GM19193 (cell line): ENCODE results near the gene KLHDC7A.

Experiments used
- POLR2A ChIP-seq: IDR thresholded peaks from 4 replicates; pipeline ENCODE4 v1.6.1; 2011; ENCODE audit not compliant: insufficient read depth, insufficient read length; ENCODE audit errors: extremely low read depth

Gene KLHDC7A

DNA sequence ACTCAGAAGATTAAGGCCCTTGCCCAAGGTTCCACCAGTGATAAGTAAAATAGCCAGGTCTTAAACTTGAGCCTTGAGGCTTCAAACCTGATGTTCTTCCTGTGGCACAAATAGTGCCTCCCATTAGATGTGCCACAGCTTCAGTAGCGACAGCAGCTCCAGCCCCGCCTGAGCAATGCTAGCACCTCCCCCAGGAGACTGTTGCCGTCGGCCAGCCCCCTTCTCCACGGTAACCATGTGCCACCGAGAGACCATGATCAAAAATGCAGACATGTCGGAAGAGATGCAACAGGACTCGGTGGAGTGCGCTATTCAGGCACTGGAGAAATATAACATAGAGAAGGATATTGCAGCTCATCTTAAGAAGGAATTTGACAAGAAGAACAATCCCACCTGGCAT is 32.2 kb downstream of the KLHDC7A start:
- TF ChIP-seq POLR2A, result no peak

DNA sequence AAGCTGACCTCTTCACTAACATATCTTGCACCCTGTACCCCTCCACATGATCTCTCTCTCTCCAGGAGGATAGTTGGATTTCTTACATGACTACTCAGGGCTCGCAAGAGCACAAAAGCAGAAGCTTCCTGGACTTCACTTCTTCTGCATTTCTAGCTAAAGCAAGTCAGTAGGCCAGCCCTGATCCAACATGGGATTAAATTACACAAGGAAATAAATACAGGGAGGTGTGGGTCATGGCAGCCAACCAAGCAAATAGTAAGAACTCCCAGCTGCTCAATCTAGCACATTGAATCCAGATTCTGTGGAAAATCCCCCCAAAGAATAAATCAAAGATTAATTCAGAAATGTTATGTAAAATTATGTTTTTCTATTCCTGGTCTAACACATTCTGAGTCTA is 33.3 kb downstream of the KLHDC7A start:
- TF ChIP-seq POLR2A, result no peak

DNA sequence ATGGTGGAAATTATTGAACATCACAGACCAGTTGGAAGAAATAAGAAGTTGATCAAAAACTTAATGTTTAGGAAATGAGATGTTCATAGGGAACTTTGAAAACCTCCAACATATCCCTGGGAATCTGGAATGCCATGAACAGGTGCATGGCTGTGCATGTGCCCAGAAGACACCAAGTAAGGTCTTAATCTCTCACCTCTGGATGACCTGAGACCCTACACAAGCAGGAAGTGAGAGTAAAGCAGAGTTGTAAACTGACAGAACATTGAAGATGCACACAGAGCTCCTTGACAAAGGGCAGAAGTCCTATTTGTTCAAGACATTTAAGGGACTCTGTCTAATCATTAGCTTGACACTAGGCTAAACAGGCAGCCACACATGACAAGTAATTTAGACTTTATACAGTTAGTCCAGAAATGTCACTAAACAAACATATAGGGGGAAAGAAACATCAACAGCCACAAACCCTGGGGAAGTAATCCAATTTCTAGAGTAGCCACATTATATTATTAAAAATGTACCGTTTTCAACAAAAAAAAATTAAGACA is 34.5 kb downstream of the KLHDC7A start:
- TF ChIP-seq POLR2A, result no peak

DNA sequence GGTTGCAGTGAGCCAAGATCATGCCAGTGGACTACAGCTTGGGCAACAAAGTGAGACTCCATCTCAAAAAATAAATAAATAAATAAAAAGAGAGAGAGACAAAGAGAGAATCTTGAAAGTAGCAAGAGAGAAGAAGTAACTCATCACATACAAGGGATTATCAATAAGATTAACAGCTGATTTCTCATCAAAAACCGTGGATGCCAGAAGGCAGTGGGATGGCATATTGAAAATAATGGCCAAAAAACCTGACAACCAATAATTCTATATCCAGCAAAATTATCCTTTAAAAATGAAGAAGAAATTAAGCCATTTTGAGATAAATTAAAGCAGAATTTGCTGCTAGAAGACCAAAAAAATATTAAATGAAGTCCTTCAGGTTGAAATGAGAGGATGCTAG is 35.7 kb downstream of the KLHDC7A start:
- TF ChIP-seq POLR2A, result no peak

DNA sequence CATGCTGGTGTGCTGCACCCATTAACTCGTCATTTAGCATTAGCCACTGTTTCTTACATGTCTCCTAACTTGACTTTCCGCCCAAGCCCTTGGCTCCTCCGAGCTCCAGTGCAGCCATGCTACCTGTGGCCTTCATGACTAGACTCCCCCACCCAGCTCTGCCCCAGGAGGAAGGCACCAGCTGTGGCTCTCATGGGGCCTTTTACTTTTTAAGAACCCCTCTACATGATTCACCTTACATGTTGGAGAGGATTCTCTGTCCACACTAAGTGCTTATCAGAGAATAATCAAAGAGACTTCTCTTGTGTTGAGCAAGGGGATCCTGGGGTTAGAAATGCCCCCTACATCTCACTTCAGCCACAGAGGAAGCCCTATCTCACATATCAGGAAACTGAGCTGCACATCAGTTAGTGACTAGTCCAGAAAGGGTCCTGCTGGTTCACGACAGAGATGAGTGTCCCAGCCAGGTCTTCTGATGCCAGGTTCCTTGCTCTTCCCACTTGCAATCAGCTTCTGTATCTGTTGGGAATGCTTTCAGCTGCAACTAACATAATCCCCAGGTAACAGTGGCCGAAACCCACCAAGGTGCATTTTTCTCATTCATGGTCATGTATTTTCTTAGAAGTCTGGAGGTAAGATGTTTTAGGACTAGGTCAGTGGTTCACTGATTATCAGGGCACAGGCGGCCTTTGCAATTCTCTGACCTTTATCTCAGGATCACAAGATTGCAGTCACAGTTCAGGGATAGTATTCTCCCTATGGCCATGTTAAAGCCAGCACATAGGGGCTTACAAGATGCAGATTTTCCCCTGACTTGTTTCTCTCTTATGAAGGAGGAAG is 45.9 kb downstream of the KLHDC7A start:
- no peak for TF ChIP-seq POLR2A

DNA sequence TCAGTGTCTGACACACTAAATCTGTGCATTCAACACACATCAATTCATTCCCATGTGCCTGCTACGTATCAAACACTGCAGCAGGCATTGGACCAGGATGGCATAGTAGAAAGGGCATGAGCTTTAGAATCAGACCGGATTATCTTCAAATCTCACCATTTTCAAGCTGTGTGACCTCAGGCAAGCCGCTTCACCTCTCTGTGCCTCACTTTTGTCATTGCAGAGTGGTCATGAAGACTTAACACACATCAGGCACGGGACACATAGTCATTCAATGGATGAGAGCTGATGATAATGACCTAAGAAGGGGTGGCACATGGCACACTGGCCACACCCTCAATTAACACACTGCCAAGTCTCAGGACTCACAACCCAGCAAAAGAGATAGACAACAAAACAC is 46.8 kb downstream of the KLHDC7A start:
- TF ChIP-seq POLR2A, result no peak

DNA sequence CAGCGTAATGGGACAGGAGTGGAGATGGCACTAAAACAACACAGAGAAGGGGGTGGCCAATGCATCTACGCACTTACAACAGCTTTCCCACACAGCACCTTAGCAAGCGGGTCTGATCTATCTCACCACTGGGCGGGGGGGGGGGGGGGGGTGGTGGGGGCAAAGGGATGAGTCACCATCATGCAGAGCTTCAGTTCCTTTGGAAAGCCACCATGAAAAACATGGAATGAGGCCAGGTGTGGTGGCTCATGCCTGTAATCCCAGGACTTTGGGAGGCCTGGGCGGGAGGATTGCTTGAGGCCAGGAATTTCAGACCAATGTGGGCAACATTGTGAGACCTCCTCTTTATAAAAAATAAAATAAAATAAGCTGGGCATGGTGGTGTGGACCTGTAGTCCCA is 47.2 kb downstream of the KLHDC7A start:
- no peak for TF ChIP-seq POLR2A

DNA sequence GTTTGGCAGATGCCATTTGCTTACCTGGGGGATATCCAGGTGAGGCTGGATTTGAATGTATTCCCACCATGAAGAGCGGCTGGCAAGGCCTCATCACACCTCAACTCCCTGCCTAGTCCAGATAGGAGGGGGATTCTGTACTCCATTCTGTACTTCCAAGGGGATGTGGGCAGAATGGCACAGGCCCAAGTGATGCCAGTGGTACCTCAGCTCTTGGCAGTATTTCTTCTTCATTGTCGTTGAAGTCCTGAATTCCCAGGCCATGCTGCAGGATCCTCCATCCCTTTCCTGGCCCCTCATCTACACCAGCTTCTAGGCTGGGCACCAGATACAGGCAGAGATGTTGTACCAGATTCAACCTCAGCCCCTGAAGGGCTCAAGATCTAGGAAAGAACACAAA is 47.9 kb downstream of the KLHDC7A start:
- no peak for TF ChIP-seq POLR2A

DNA sequence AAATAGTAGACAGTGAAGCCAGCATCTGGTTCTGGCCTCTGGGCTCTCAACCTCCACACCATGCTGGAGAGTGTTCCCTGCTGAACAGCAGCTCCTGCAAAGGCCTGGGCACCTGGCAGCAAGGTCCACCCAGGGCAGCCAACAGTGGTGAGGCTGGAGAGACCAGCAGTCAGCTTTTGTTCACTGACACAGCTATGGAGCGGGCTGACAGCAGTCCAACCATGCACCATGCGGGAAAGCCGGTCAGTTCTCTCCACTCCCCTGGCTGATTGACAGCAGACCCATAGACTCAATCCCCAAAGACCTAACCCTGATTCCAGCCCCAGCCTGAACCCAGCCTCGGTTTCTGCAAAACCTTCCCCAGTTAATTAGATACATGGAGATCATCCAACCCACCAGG is 49.0 kb downstream of the KLHDC7A start:
- no peak for TF ChIP-seq POLR2A

DNA sequence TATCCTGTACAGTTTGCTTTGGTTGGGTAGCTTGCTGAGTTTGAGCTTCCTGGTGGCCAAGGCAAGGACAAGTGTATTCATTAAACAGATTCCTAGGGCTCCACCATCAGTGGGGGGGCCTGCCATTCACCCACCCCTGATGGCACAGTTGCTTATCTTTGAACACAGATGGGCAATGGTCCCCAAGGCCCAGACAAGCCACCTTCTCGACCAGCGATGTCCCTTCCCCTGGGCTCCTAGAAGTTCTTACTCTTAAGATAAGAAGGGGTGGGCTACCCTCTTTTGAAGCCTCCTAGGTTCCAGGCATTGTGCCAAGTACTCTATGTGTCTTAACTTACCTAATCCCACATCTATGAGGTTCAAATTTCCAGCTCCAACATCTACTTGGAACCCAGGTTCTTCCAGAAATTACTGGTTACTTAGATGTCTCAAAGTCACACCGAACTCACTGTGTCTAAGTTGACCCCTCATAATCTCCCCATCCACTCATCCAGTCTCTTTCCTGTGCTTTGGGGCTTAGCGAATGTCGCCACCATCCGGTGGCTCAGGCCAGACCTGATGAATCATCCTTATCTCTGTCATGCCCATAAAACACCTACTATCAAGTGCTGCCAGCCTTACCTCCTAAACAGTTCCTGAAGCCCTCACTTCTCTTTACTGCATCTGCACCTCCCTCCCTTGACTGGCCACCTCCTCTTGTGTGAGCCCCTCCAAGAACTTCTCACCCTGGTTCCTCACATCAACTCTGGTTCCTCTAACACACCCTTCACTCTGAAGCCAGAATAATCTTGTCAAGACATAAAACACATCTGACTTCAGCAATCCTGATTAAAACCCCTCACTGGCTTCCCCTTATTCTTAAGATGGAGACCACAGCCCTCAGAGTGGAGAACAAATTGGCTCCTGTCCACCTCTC is 50.1 kb downstream of the KLHDC7A start:
- no peak for TF ChIP-seq POLR2A

DNA sequence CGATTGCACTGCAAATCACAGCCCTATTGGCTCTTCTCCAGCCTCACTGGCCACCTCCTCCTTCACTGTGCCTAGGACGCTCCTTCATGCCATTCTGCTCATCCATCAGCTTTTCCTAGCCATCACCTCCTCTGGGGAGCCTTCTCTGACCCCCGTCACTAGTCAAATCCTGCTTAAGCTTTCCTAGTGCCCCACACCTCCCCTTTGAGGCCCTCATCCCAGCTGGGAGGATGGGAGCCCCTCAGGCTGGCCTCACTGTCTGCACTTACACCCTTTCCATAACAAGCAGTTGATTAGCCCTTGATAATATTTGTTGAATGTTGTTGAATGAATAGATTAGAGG is 50.7 kb downstream of the KLHDC7A start:
- no peak for TF ChIP-seq POLR2A

DNA sequence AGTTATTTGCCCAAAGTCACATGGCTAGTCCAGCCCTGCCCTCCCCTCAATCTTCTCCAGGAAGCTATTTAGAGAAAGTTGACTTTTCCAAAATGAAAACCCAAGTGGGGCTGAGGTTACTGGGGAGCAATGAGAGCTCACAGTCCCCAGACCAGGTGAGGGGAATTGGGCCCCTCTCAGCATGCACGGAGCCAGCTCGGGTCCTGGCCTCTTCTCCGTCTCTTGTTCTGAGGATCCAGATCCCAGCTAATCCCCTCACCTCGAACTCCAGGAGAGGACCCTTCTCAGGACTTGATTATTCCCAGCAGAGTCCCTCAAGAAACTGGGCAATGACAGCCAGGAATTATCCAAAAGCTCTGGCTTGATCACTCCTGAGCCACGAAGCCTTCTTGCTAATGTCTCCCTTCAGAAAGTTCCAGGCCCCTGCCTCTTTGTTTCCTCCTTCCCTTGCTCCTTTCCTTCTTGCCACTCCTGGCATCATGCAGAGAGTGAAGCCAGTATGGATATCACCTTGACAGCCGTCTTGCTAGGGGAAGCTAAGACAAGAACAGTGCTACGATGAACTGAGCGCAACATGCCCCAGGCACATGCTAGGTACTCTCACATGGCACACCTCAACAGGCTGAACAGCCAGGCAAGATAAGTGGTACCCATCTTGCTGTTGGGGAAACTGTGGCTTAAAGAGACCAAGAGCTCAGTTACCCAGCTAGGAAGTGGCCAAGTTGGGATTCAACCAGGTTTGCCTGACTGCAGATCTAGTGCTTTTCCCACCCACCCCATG is 51.9 kb downstream of the KLHDC7A start:
- TF ChIP-seq POLR2A, result no peak

DNA sequence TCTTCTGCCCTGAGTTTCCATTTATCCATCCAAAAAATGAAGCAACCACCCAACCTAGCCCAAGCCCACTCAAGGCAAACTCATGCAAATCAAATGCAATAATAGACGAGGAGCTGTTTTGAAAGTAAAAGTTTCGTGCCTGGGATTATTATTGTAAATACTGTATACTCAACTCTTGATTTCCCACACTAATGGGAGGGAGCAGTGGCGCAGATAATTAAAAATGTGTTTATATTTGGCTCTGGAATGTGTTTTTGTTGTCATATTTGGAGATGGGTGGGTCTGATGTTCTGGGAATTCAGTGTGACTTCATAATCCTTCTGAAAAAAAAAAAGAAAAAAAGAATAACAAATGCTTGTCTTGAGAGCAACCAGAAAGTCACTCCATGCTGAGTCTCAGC is 52.5 kb downstream of the KLHDC7A start:
- no peak for TF ChIP-seq POLR2A

DNA sequence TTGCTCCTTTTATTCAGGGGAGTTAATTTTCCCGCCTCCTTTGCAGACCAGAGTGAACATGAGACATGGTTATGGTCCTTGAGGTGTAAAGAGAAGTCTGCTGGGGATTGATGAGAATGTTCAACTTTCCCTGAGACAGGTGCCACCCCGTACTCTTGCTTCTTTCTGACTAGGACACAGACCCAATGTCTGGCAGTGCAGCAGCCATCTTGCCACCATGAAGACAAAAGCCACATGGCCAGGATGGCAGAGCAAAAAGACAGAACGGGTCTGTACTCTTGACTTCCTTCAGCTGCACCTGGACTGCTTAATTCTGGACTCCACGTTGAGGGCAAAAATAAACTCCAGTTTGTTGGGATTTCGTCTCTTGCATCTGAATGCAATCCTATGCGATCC is 54.1 kb downstream of the KLHDC7A start:
- TF ChIP-seq POLR2A, result no peak
